Measurements from ENCODE around the gene EGF.
"Not testable (repeated sequence)": the region's sequence is repeated elsewhere in the genome, so short reads cannot be mapped to it uniquely, and the experiment has no call there.

Gene EGF

GRCh38 chr4:109912706-109913595 is at the start of gene EGF:
Gene EGF (plus strand): TSS chr4:109912883. CDS start chr4:109913336, 453 bp downstream.
- Mint-ChIP-seq H3K36me3 (ENCODE audit: low read depth) (no peaks in the 10 kb centered on the region), H3K9me3 (no peaks in the 10 kb centered on the region), H3K4me1 (ENCODE audit: low read depth) (no peaks in the 10 kb centered on the region), H3K27ac (no peak within 1 kb of the TSS), H3K27me3 (ENCODE audit: low read depth) (peaks cover 16% of the 10 kb centered on the region), H3K4me3 (no peak within 1 kb of the TSS)
- DNase-seq (ENCODE audit: low spot score), result no peak

GRCh38 chr4:109864134-109864533 is 48.5 kb upstream of the EGF start:
- DNase-seq (ENCODE audit: low spot score), result no peak
- no peak overlapping the region for H3K4me3 Mint-ChIP-seq
- no peak overlapping the region for H3K27ac Mint-ChIP-seq
- H3K4me1 Mint-ChIP-seq (ENCODE audit: low read depth), result no peaks in the 10 kb centered on the region
- peaks cover 2% of the 10 kb centered on the region for H3K27me3 Mint-ChIP-seq (ENCODE audit: low read depth)
- H3K9me3 Mint-ChIP-seq, result peaks cover 13% of the 10 kb centered on the region
- H3K36me3 Mint-ChIP-seq (ENCODE audit: low read depth), result no peaks in the 10 kb centered on the region

GRCh38 chr4:109870061-109870460 is 42.6 kb upstream of the EGF start:
- DNase-seq (ENCODE audit: low spot score), result no peak
- Mint-ChIP-seq H3K36me3 (ENCODE audit: low read depth) (no peaks in the 10 kb centered on the region), H3K4me1 (ENCODE audit: low read depth) (no peaks in the 10 kb centered on the region), H3K27ac (no peak overlapping the region), H3K27me3 (ENCODE audit: low read depth) (no peaks in the 10 kb centered on the region), H3K9me3 (no peaks in the 10 kb centered on the region), H3K4me3 (no peak overlapping the region)

- Mint-ChIP-seq H3K27me3 (ENCODE audit: low read depth) (no peaks in the 10 kb centered on the region), H3K36me3 (ENCODE audit: low read depth) (no peaks in the 10 kb centered on the region), H3K9me3 (no peaks in the 10 kb centered on the region), H3K27ac (no peak overlapping the region), H3K4me3 (no peak overlapping the region), H3K4me1 (ENCODE audit: low read depth) (no peaks in the 10 kb centered on the region)
- DNase-seq (ENCODE audit: low spot score), result no peak
These were observed 40.6 kb upstream of the EGF start for GRCh38 chr4:109872065-109872464.

GRCh38 chr4:109872950-109873656 is 39.6 kb upstream of the EGF start:
- Mint-ChIP-seq H3K4me3 (no peak overlapping the region), H3K27me3 (ENCODE audit: low read depth) (peaks cover 3% of the 10 kb centered on the region), H3K9me3 (no peaks in the 10 kb centered on the region), H3K27ac (no peak overlapping the region), H3K4me1 (ENCODE audit: low read depth) (no peaks in the 10 kb centered on the region), H3K36me3 (ENCODE audit: low read depth) (no peaks in the 10 kb centered on the region)
- no peak for DNase-seq (ENCODE audit: low spot score)

GRCh38 chr4:109873791-109874514 is 38.7 kb upstream of the EGF start:
- Mint-ChIP-seq H3K36me3 (ENCODE audit: low read depth) (no peaks in the 10 kb centered on the region), H3K27me3 (ENCODE audit: low read depth) (peaks cover 3% of the 10 kb centered on the region), H3K4me1 (ENCODE audit: low read depth) (no peaks in the 10 kb centered on the region), H3K27ac (no peak overlapping the region), H3K9me3 (no peaks in the 10 kb centered on the region), H3K4me3 (no peak overlapping the region)
- no peak for DNase-seq (ENCODE audit: low spot score)

- peaks cover 3% of the 10 kb centered on the region for H3K27me3 Mint-ChIP-seq (ENCODE audit: low read depth)
- H3K36me3 Mint-ChIP-seq (ENCODE audit: low read depth), result no peaks in the 10 kb centered on the region
- no peaks in the 10 kb centered on the region for H3K9me3 Mint-ChIP-seq
- no peak overlapping the region for H3K27ac Mint-ChIP-seq
- H3K4me1 Mint-ChIP-seq (ENCODE audit: low read depth), result no peaks in the 10 kb centered on the region
- no peak overlapping the region for H3K4me3 Mint-ChIP-seq
- no peak for DNase-seq (ENCODE audit: low spot score)
These were observed 37.6 kb upstream of the EGF start for GRCh38 chr4:109875106-109875505.

- H3K27ac Mint-ChIP-seq; H3K4me3 Mint-ChIP-seq; H3K36me3 Mint-ChIP-seq (ENCODE audit: low read depth); H3K27me3 Mint-ChIP-seq (ENCODE audit: low read depth); DNase-seq (ENCODE audit: low spot score); H3K9me3 Mint-ChIP-seq; H3K4me1 Mint-ChIP-seq (ENCODE audit: low read depth): not testable (repeated sequence)
These were observed 37.1 kb upstream of the EGF start for GRCh38 chr4:109875553-109875952.

GRCh38 chr4:109876634-109877265 is 35.9 kb upstream of the EGF start:
- Mint-ChIP-seq H3K4me3 (no peak overlapping the region), H3K27me3 (ENCODE audit: low read depth) (peaks cover 3% of the 10 kb centered on the region), H3K4me1 (ENCODE audit: low read depth) (no peaks in the 10 kb centered on the region), H3K9me3 (no peaks in the 10 kb centered on the region), H3K36me3 (ENCODE audit: low read depth) (no peaks in the 10 kb centered on the region), H3K27ac (no peak overlapping the region)
- DNase-seq (ENCODE audit: low spot score), result no peak

- no peaks in the 10 kb centered on the region for H3K36me3 Mint-ChIP-seq (ENCODE audit: low read depth)
- H3K27me3 Mint-ChIP-seq (ENCODE audit: low read depth), result peaks cover 3% of the 10 kb centered on the region
- H3K4me1 Mint-ChIP-seq (ENCODE audit: low read depth), result no peaks in the 10 kb centered on the region
- no peak overlapping the region for H3K27ac Mint-ChIP-seq
- DNase-seq (ENCODE audit: low spot score), result no peak
- no peaks in the 10 kb centered on the region for H3K9me3 Mint-ChIP-seq
- H3K4me3 Mint-ChIP-seq, result no peak overlapping the region
These were observed 35.3 kb upstream of the EGF start for GRCh38 chr4:109877400-109877799.

- Mint-ChIP-seq H3K27ac (no peak overlapping the region), H3K36me3 (ENCODE audit: low read depth) (no peaks in the 10 kb centered on the region), H3K9me3 (no peaks in the 10 kb centered on the region), H3K4me3 (no peak overlapping the region), H3K27me3 (ENCODE audit: low read depth) (peaks cover 3% of the 10 kb centered on the region), H3K4me1 (ENCODE audit: low read depth) (no peaks in the 10 kb centered on the region)
- no peak for DNase-seq (ENCODE audit: low spot score)
These were observed 34.3 kb upstream of the EGF start for GRCh38 chr4:109878355-109878754.

- Mint-ChIP-seq H3K36me3 (ENCODE audit: low read depth) (no peaks in the 10 kb centered on the region), H3K9me3 (no peaks in the 10 kb centered on the region)
These were observed 33.6 kb upstream of the EGF start for GRCh38 chr4:109879081-109879480.

GRCh38 chr4:109879636-109880314 is 32.9 kb upstream of the EGF start:
- Mint-ChIP-seq H3K4me3 (no peak overlapping the region), H3K4me1 (ENCODE audit: low read depth) (no peaks in the 10 kb centered on the region), H3K27ac (no peak overlapping the region), H3K9me3 (no peaks in the 10 kb centered on the region), H3K36me3 (ENCODE audit: low read depth) (no peaks in the 10 kb centered on the region), H3K27me3 (ENCODE audit: low read depth) (peaks cover 5% of the 10 kb centered on the region)
- DNase-seq (ENCODE audit: low spot score), result no peak

More at GRCh38 chr4:109879081-109879480, 33.6 kb upstream of the EGF start:
- Mint-ChIP-seq H3K27me3 (ENCODE audit: low read depth) (peaks cover 5% of the 10 kb centered on the region), H3K4me1 (ENCODE audit: low read depth) (no peaks in the 10 kb centered on the region), H3K4me3 (no peak overlapping the region), H3K27ac (no peak overlapping the region)
- no peak for DNase-seq (ENCODE audit: low spot score)

Data from T-helper 2 cell treated with Interferon-gamma antibody and Interleukin-4, amounts not matched to agents 5 μg/mL and 100 μg/mL, for 36 hours (primary cell).